ENCODE data around the gene CUZD1.
"Not testable (repeated sequence)": the region's sequence is repeated elsewhere in the genome, so short reads cannot be mapped to it uniquely, and the experiment has no call there.

The CUZD1 gene, protein sequence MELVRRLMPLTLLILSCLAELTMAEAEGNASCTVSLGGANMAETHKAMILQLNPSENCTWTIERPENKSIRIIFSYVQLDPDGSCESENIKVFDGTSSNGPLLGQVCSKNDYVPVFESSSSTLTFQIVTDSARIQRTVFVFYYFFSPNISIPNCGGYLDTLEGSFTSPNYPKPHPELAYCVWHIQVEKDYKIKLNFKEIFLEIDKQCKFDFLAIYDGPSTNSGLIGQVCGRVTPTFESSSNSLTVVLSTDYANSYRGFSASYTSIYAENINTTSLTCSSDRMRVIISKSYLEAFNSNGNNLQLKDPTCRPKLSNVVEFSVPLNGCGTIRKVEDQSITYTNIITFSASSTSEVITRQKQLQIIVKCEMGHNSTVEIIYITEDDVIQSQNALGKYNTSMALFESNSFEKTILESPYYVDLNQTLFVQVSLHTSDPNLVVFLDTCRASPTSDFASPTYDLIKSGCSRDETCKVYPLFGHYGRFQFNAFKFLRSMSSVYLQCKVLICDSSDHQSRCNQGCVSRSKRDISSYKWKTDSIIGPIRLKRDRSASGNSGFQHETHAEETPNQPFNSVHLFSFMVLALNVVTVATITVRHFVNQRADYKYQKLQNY

DNA sequence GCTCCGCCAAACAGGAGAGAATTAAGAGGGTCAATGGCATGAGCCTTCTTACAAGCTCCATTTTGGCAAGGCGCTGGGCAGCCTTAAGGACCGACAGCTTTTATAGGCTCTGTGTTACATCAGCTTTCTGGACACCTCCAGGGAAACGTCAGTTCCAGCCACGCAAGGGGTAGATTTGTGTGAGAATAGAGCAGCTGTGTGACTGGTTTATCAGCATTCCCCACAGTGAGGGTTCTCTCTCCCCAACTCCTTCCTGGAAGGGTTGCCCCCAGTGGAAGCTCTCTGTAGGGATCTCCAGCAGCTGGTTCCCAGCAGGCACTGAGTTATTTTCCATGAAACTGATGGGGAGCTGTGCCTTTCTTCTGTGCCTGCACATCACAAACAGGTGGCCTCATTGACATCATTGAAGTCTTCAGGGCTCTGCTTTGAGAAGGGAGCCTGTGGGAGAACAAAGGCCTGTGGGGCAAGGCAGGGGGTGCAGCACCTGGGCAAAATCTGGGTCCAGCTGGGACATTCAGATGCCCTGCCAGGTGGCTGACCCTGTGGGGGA is at the start of gene CUZD1:
TSS of gene CUZD1 (minus strand) at position 75 of the 550 bp plus-strand sequence. CDS start at position 61, 14 bp downstream.
- no peak for DNase-seq (ENCODE audit: low spot score)

DNA sequence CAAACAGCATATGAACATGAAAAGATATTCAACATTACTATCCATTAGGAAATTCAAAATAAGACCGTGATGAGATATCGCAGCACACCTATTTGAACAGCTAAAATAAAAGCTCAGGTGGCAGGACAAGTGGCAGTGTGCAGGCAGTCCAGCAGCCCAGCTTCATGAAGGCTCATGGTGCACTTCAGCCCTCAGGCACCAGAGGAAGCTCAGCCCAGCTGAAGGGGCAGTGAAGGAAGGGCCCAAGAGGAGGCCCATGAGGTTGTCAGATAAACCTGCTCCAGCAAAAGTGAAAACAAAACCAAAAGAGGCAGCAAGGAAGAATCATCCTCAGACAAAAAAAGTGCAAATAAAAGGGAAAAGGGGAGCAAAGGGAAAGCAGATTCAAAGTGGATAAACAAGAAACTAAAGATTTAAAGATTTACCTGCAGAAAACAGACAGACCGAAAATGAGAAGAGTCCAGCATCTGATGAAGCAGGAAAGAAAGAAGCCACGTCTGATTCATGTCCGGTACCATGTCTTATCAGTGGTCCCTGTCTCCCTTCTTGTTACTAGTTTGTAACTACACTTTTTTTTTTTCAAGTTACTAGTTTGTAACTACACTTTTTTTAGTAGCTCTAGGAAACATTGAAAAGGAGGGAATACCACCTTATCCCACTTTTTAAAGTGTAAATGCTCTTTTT is 48.7 kb upstream of the CUZD1 start:
- no peak for DNase-seq (ENCODE audit: low spot score)

DNA sequence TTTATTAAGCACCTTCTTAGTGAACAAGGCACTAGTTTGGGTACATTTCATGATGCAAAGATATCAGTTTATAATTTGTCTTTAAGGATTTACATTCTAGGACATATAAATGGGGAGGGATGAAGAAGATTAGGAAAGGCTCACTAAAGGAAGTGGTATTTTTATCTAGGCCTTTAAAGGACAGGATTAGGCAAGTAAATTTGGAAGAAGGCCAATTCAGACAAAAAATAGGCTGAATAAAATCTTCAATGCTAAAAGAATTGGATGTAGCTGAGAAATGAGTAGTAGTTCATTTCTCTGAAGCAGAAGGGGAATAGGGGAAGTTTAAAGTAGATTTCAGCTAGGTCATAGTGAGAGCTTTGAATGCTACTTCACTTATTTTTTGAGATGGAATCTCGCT is 38.5 kb upstream of the CUZD1 start:
- no peak for DNase-seq (ENCODE audit: low spot score)

DNA sequence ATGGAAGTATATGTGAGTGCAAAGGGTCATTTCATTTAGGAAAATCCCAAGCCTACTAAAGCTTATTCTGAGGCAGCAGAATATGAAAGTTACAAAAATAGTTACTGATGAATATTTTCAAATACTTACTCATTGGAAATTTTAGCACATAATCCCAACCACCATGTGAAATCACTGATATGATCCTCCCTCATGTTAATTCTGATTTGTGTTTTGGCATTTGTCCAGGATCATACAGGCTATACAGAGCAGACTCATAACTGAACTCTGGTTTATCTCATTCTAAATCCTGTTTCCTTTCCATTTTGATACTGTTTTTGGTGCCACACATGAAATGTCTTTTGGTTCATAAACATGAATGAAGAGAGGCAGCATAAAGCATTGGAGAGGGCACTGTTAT is 37.1 kb upstream of the CUZD1 start:
- no peak for DNase-seq (ENCODE audit: low spot score)

DNA sequence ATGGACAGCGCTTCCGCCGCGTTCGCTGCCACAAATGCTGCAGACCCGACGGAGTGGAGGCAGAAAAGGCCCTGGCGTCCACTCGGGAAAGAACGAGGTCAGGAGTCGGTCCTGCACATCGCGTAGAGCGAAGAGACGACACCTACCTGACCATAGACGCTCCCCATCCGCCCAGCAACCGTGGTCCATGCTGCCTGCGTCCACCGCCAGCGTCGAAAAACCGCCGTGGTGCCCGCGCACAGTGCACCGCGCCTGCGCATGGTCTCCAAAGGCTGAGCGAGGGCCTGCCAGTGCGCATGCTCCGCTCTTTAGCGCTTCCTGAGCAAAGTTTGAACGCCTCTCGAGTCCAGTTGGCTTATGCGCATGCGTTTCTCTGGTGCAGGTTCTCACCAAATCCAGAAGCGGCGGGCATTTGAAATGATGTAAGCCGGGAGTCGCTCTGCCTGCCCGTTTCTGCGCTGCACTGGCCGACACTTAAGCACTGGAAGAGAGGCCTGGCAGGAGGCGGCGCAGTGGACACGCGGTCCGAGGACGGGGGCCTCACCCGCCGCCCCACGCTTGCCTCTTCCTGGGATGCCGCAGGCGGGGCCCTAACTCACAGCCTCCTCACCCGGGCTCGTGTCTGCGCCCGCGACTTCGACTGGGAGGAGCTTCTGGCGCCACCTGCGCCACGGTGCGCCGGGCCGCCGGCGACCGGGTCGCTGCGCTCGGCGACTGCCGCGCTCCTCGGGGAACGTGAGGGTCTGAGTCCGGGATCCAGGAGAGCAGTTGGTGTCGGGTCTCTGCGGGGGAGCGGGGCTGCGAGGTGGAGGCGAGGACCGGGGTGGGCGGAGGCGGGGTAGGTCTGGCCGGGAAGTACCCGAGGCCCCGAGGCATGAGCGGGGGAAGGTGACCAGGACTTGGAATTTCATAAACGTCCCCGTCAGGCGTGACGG is 33.9 kb upstream of the CUZD1 start, which contains the start of gene FAM24B:
TSS of gene FAM24B (minus strand) at position 243 of the 935 bp plus-strand sequence. CDS start 29,066 bp downstream, outside the sequence.
- peak; percentile 97 for DNase-seq (ENCODE audit: low spot score)

DNA sequence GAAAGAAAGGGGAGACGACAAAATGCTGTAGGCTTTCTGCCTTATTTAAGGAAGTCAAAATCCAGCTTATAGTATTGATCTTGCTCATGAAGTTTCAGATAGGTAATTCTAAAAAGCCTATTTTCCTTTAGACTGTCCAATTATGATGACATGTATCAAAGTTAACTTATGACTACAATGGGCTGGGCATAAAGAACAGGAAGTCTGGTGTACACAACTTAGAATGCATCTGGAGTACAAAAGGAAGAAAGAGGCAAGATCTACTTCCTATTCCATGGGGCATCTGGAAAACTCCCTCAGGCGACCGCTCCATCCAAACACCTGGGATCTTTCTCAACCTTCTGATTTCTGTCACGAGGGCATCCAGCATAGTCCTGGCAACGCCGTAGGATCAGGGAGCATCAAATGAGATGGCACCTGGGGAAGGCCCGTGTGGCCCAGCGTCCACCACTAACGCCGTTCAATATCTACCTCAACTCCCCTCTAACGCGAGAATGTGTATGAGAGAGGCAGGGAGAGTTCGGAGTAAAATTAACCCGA is 33.2 kb upstream of the CUZD1 start:
- DNase-seq (ENCODE audit: low spot score) = no peak

DNA sequence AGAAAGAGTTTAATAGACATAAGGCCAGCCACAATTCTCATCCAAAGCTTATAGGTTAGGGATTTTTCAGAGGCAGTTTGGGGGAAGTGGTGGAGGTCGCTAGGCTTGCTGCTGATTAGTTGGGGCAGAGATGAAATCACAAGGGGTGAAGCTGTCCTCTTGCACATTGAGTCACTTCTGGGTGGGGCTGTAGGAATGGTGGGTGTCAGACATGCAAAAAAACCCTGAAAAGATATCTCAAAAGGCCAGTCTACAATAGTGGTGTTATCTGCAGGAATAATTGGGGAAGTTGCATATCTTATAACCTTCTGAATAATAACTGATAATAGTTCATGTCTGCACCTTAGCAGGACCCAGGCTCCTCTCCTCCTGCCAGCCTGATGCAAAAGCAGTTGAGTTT is 31.6 kb upstream of the CUZD1 start:
- no peak for DNase-seq (ENCODE audit: low spot score)

DNA sequence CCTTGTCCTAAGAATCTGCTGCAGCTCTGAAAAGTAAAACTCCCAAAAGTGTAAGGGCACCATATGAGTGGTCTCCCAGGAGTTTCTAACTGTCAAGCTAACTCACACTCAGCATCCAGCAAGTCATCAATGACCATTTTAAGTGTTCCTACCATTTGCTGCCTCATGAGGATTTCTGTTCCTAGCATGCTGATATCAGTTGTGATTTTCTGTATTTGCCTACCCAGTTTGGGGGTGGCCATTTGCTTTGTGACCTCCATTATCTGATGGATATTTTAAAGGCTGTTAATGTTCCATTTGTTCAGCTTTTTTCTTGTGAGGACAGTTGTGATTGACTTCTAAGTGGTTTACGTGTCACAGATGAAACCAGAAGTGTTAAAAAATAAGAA is 30.8 kb upstream of the CUZD1 start:
- DNase-seq (ENCODE audit: low spot score) = no peak

DNA sequence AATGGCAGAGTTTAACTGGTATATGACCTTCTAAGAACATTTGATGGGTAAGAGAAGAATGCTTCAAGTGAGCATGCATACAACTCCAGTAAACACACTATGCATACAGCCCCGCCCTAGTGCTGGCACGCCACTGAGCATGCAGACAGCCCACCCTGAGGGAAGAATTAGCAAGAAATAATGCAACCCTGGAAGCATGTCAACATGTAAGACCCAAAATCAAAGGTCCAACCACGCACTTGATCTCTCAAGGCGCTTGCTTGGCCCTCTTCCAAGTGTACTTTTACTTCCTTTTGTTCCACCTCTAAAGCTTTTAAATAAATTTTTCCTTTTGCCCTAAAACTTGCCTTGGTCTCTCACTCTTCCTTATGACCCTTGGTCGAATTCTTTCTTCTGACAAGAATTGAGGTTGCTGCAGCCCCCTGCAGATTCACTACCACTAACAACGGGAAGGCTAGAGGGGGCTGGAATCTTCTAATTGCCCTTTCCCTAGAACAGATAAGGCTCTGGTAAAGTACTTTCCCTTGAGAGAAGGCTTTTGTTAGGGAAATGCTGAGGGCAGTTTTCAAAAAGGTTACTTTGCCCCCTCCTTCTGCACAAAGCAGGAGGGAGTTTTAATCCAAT is 30.3 kb upstream of the CUZD1 start:
- DNase-seq (ENCODE audit: low spot score) = no peak

DNA sequence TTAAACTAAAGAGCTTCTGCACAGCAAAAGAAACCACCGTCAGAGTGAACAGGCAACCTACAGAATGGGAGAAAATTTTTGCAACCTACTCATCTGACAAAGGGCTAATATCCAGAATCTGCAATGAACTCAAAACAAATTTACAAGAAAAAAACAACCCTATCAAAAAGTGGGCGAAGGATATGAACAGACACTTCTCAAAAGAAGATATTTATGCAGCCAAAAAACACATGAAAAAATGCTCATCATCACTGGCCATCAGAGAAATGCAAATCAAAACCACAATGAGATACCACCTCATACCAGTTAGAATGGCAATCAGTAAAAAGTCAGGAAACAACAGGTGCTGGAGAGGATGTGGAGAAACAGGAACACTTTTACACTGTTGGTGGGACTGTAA is 26.3 kb upstream of the CUZD1 start:
- DNase-seq (ENCODE audit: low spot score) = not testable (repeated sequence)

DNA sequence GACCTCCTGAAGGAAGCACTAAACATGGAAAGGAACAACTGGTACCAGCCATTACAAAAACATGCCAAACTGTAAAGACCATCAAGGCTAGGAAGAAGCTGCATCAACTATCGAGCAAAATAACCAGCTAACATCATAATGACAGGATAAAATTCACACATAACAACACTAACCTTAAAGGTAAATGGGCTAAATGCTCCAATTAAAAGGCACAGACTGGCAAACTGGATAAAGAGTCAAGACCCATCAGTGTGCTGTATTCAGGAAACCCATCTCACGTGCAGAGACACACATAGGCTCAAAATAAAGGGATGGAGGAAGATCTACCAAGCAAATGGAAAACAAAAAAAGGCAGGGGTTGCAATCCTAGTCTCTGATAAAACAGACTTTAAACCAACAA is 23.1 kb upstream of the CUZD1 start:
- DNase-seq (ENCODE audit: low spot score) = not testable (repeated sequence)

DNA sequence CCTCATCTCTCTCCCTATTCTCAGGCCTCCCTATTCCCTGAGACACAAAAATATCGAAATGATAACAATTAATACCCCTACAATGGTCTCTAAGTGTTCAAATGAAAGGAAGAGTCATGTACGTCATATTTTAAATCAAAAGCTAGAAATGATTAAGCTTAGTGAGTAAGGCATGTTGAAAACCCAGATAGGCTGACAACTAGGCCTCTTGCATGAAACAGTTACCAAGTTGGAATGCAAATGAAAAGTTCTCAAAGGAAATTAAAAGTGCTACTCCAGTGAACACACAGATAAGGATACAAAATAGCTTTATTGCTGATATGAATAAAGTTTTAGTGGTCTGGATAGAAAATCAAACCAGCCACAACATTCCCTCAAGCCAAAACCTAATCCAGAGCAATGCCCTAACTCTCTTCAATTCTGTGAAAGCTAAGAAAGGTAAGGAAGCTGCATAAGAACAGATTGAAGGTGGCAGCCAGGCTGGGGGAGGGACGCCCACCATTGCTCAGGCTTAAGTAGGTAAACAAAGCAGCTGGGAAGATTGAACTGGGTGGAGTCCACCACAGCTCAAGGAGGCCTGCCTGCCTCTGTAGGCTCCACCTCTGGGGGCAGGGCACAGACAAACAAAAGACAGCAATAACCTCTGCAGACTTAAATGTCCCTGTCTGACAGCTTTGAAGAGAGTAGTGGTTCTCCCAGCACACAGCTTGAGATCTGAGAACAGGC is 21.3 kb upstream of the CUZD1 start:
- DNase-seq (ENCODE audit: low spot score) = not testable (repeated sequence)

DNA sequence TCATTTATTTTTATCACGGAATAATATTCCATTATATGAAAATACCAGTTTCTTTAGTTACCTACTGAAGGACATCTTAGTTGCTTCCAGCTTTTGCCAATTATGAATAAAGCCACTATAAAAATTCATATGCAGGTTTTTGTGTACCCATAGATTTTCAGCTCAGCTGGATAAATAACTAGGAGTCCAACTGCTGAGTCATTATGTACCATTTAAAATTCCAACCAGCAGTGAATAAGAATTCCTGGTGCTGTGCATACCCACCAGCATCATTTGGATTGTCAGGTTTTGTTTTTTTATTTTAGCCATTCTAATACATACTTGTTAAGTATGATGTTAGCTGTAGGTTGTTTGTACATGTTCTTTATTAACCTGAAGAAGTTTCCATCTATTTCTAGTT is 19.2 kb upstream of the CUZD1 start:
- DNase-seq (ENCODE audit: low spot score) = no peak

DNA sequence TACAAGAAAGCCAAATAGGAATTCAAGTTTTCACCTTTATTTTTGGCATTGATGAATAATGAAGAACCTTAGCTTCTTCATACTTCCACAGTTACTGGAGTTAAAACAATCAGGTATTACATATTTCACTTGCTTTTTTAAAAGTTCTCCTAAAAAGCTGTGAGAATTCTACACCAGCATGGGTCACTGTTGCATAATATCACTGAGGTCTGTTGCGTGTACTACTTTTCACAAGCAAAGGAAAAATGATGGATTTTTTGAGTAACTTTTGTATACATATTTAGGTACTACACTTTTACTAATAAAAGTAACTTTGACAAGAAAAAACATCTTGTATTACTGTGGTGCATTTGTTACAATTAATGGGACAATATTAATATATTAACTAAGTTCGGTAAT is 18.5 kb upstream of the CUZD1 start:
- no peak for DNase-seq (ENCODE audit: low spot score)

DNA sequence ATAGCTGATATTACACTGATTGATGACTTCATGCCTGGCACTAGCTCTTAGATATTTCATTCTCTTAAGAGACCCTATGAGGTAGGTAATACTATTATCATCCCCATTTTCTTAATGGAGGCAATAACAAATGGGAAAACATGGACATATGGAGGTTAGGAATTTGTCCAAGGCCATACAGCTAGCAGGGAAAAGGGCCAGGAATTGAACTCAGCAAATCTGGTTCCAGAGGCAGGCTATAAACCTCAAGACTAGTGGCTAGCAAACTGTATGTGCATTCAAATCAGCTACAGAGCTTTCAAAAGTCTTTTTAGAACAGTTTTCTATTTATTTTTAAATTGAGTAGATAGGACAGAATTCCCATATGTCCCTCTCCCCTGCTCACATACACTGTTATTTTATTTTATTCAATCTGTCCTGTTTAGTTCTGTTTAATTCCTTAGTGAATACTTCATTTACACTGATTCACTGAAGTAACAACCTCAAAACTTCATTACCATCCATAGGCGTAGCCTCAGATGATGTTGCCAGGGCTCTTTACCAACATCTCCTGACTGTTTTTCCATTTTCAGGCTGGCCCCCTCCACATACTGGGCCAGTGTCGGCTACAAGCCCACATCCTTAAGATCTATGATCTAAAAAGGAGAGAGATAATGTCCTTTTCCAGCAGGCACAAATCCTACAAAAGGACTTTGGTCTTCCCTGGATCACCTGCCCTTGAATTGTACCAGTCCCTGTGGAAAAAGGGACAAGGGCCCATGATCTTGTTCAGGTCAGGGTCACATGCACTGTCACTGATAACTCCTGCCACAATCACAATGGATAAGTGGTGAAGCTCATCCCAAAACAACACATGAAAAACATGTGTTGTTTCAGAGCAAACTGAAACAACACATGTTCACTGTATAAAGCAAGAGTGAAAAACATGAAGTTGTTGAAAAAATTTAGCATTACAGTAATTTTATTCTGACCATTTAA is 17.8 kb upstream of the CUZD1 start:
- no peak for DNase-seq (ENCODE audit: low spot score)

DNA sequence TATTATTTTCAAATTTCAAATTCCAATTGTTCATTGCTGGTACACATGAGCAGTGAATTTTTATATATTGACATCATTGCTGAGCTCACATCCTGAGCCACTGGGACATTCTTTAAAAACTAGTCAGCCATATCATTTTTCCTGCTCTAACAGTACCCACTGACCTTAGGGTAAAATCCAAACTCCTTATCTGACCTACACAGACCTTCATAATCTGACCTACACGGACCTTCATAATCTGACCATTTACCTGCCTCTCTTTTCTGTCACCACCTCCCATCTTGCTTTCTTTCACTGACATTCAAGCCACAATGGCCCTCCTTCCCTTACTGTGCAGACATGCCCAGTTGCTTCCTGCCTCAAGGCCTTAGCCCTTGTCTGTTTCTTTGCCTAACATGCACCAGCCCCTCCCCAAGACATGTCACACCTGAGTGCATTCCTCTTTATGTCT is 16.1 kb upstream of the CUZD1 start:
- DNase-seq (ENCODE audit: low spot score) = no peak

DNA sequence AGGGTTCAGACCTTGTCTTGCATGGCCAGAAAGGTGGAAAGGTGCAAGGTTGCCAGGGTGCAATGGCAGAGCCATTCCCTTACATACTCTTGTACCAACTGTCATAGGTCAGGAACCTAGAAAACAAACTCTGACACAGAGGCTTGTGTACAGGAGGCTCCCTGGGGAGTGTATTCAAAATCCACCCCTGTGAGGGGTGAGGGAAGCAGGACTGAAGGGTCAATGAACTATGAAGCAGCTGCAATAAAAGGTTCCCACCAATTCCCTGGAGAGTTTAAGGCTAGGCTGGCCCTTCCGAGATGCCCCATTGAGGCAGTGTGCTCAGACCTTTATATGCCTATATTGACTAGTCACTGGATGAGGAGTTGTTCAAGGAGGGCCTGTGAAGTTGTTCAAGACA is 13.9 kb upstream of the CUZD1 start:
- DNase-seq (ENCODE audit: low spot score) = no peak

DNA sequence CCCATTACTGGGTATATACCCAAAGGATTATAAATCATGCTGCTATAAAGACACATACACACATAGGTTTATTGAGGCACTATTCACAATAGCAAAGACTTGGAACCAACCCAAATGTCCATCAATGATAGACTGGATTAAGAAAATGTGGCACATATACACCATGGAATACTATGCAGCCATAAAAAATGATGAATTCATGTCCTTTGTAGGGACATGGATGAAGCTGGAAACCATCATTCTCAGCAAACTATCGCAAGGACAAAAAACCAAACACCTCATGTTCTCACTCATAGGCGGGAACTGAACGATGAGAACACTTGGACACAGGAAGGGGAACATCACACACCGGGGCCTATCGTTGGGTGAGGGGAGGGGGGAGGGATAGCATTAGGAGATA is 12.4 kb upstream of the CUZD1 start:
- DNase-seq (ENCODE audit: low spot score) = not testable (repeated sequence)

DNA sequence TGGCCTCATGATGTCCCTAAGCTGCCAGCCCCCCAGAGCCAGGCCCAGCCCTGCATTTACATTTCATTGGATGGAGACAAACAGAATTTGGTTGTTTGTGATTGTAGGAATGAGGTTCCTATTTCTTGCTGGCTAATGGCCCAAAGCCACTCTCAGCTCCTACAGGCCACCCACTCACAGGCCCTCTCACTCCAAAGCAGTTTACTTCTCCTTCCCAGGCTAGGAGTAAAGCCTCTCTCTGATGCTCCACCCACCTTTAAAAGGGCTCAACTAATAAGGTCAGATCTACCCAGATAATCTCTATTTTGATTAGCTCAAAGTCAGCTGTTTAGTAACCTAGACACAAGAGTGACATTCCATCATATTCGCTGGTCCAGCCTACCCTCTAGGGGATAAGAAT is 11.2 kb upstream of the CUZD1 start:
- DNase-seq (ENCODE audit: low spot score) = no peak

Measured in Ammon's horn (tissue), 1 donor.